ENCODE results near the gene ACOT6. TPM values are rescaled to one million over a fixed set of nuclear protein-coding genes. Genes with fewer than 3 reads are reported as not detected.

Gene ACOT6
- total and polyA plus RNA-seq, 9 of the 15 experiments (the other 6 are each of a cell fraction or from before 2014, with no cell fraction given) = not detected

DNA sequence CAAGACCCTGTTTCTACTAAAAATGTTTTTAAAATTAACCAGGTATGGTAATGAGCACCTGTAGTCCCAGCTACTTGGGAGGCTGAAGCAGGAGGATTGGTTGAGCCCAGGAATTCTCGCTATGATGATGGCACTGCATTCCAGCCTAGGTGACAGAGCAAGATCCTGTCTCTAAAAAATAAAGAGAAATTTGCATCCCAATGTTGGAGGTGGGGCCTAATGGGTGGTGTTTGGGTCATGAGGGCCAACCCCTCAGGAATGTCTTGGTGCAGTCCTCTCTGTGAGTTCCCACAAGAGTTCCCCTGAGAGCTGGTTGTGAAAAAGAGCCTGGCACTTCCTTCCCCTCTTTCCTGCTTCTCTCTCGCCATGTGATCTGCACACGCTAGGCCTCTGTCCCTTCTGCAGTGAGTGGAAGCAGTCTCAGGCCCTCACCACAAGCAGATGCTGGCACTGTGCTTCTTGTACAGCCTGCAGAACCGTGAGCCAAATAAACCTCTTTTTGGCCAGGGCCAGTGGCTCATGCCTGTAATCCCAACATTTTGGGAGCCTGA lies 11.3 kb downstream of the ACOT6 start:
- 11% methylated on average over 2 of the region's 4 CpGs for WGBS (ENCODE audit: insufficient coverage, low coverage, missing lambda C conversion rate)
- no peaks in the 10 kb centered on the region for H3K4me1 ChIP-seq (replicated peaks in 1 of 2; ENCODE audit: control insufficient read depth in 2 of 2, insufficient read depth in 2 of 2, low read length in 2 of 2)
- no peak for ATAC-seq
- no peak overlapping the region for H3K27ac ChIP-seq (ENCODE audit: extremely low read depth, low read depth, low read length)
- no TSS peak for BruUV-seq (replicated peaks)
- no peaks in the 10 kb centered on the region for H4K20me1 ChIP-seq (replicated peaks; ENCODE audit: control insufficient read depth, insufficient read depth, low read length)
- in situ Hi-C loops (cut with MboI) = no loop called here
- no peaks in the 10 kb centered on the region for H3K79me2 ChIP-seq (ENCODE audit: control insufficient read depth, insufficient read depth, low read length)
- no peak for DNase-seq (ENCODE audit: extremely low read depth in 1 of 4, low spot score in 3 of 4)
- ChIA-PET CTCF (ENCODE audit: low intra/inter-chr PET ratio) (no interaction called here), POLR2A (no interaction called here)
- H3K36me3 ChIP-seq (ENCODE audit: control insufficient read depth, insufficient read depth, low read length) = no peaks in the 10 kb centered on the region
- H3K4me3 ChIP-seq = no peak overlapping the region
- H3K4me2 ChIP-seq (ENCODE audit: insufficient read depth, low read length) = no peak overlapping the region
- H3K9ac ChIP-seq (ENCODE audit: insufficient read depth in 1 of 2, low read depth in 2 of 2, low read length in 2 of 2) = no peak overlapping the region
- FAIRE-seq = no peak
- no peak overlapping the region for H2AFZ ChIP-seq (ENCODE audit: low read depth, low read length)
- TF ChIP-seq NCOA1 (IDR thresholded peaks at IDR 0.05; ENCODE audit: low read depth) = no peak
- TF ChIP-seq, protein P1, sequence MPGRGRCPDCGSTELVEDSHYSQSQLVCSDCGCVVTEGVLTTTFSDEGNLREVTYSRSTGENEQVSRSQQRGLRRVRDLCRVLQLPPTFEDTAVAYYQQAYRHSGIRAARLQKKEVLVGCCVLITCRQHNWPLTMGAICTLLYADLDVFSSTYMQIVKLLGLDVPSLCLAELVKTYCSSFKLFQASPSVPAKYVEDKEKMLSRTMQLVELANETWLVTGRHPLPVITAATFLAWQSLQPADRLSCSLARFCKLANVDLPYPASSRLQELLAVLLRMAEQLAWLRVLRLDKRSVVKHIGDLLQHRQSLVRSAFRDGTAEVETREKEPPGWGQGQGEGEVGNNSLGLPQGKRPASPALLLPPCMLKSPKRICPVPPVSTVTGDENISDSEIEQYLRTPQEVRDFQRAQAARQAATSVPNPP (IDR thresholded peaks at IDR 0.05; ENCODE audit: borderline replicate concordance, insufficient read depth, insufficient read length) = no peak
- TF ChIP-seq, protein P2, sequence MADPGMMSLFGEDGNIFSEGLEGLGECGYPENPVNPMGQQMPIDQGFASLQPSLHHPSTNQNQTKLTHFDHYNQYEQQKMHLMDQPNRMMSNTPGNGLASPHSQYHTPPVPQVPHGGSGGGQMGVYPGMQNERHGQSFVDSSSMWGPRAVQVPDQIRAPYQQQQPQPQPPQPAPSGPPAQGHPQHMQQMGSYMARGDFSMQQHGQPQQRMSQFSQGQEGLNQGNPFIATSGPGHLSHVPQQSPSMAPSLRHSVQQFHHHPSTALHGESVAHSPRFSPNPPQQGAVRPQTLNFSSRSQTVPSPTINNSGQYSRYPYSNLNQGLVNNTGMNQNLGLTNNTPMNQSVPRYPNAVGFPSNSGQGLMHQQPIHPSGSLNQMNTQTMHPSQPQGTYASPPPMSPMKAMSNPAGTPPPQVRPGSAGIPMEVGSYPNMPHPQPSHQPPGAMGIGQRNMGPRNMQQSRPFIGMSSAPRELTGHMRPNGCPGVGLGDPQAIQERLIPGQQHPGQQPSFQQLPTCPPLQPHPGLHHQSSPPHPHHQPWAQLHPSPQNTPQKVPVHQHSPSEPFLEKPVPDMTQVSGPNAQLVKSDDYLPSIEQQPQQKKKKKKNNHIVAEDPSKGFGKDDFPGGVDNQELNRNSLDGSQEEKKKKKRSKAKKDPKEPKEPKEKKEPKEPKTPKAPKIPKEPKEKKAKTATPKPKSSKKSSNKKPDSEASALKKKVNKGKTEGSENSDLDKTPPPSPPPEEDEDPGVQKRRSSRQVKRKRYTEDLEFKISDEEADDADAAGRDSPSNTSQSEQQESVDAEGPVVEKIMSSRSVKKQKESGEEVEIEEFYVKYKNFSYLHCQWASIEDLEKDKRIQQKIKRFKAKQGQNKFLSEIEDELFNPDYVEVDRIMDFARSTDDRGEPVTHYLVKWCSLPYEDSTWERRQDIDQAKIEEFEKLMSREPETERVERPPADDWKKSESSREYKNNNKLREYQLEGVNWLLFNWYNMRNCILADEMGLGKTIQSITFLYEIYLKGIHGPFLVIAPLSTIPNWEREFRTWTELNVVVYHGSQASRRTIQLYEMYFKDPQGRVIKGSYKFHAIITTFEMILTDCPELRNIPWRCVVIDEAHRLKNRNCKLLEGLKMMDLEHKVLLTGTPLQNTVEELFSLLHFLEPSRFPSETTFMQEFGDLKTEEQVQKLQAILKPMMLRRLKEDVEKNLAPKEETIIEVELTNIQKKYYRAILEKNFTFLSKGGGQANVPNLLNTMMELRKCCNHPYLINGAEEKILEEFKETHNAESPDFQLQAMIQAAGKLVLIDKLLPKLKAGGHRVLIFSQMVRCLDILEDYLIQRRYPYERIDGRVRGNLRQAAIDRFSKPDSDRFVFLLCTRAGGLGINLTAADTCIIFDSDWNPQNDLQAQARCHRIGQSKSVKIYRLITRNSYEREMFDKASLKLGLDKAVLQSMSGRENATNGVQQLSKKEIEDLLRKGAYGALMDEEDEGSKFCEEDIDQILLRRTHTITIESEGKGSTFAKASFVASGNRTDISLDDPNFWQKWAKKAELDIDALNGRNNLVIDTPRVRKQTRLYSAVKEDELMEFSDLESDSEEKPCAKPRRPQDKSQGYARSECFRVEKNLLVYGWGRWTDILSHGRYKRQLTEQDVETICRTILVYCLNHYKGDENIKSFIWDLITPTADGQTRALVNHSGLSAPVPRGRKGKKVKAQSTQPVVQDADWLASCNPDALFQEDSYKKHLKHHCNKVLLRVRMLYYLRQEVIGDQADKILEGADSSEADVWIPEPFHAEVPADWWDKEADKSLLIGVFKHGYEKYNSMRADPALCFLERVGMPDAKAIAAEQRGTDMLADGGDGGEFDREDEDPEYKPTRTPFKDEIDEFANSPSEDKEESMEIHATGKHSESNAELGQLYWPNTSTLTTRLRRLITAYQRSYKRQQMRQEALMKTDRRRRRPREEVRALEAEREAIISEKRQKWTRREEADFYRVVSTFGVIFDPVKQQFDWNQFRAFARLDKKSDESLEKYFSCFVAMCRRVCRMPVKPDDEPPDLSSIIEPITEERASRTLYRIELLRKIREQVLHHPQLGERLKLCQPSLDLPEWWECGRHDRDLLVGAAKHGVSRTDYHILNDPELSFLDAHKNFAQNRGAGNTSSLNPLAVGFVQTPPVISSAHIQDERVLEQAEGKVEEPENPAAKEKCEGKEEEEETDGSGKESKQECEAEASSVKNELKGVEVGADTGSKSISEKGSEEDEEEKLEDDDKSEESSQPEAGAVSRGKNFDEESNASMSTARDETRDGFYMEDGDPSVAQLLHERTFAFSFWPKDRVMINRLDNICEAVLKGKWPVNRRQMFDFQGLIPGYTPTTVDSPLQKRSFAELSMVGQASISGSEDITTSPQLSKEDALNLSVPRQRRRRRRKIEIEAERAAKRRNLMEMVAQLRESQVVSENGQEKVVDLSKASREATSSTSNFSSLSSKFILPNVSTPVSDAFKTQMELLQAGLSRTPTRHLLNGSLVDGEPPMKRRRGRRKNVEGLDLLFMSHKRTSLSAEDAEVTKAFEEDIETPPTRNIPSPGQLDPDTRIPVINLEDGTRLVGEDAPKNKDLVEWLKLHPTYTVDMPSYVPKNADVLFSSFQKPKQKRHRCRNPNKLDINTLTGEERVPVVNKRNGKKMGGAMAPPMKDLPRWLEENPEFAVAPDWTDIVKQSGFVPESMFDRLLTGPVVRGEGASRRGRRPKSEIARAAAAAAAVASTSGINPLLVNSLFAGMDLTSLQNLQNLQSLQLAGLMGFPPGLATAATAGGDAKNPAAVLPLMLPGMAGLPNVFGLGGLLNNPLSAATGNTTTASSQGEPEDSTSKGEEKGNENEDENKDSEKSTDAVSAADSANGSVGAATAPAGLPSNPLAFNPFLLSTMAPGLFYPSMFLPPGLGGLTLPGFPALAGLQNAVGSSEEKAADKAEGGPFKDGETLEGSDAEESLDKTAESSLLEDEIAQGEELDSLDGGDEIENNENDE (IDR thresholded peaks at IDR 0.05; ENCODE audit: low read depth, low read length) = no peak
- no peaks in the 10 kb centered on the region for H3K27me3 ChIP-seq (ENCODE audit: control insufficient read depth in 2 of 2, insufficient read depth in 2 of 2, low read length in 2 of 2)
- no peaks in the 10 kb centered on the region for H3K9me3 ChIP-seq (replicated peaks; ENCODE audit: control insufficient read depth, insufficient read depth, low read depth, low read length)
- intact Hi-C loops (cut with micrococcal nuclease) = no loop called here
- no peaks in the 10 kb centered on the region for H3K9me1 ChIP-seq (ENCODE audit: control insufficient read depth, insufficient read depth, low read length)
